HG02970 (cell line): Measurements from ENCODE around the gene RTN1.

Experiments used
- ATAC-seq: cut with Tn5 transposase; IDR thresholded peaks from one replicate; pipeline ENCODE4 v1.9.1; 2021; ENCODE audit warnings: mild to moderate bottlenecking, moderate library complexity, moderate number of reproducible peaks; ENCODE audit not compliant: unreplicated experiment, low FRiP score

Gene RTN1

GRCh38 chr14:59870277-59871165, at the start of gene RTN1:
TSS of gene RTN1 (minus strand) at chr14:59870776. CDS start at chr14:59870630, 146 bp downstream.
- peak; percentile 46 for ATAC-seq

GRCh38 chr14:59920378-59920683, 49.8 kb upstream of the RTN1 start:
- ATAC-seq = no peak

- no peak for ATAC-seq
Measured at GRCh38 chr14:59919570-59920377, 49.2 kb upstream of the RTN1 start, which contains the start of gene LRRC9. TSS of gene LRRC9 (plus strand) at chr14:59920144.

- ATAC-seq = no peak
Measured at GRCh38 chr14:59918824-59919569, 48.4 kb upstream of the RTN1 start.

- no peak for ATAC-seq
Measured at GRCh38 chr14:59913187-59913586, 42.6 kb upstream of the RTN1 start.

GRCh38 chr14:59912443-59912842, 41.9 kb upstream of the RTN1 start:
- no peak for ATAC-seq

- ATAC-seq = no peak
Measured at GRCh38 chr14:59905188-59905587, 34.6 kb upstream of the RTN1 start.

GRCh38 chr14:59904184-59904583, 33.6 kb upstream of the RTN1 start:
- no peak for ATAC-seq

- no peak for ATAC-seq
Measured at GRCh38 chr14:59900556-59900955, 30.0 kb upstream of the RTN1 start.

- ATAC-seq = no peak
Measured at GRCh38 chr14:59897757-59898383, 27.3 kb upstream of the RTN1 start.

- ATAC-seq = no peak
Measured at GRCh38 chr14:59895721-59896120, 25.1 kb upstream of the RTN1 start.

- no peak for ATAC-seq
Measured at GRCh38 chr14:59890676-59891075, 20.1 kb upstream of the RTN1 start.

- ATAC-seq = no peak
Measured at GRCh38 chr14:59882957-59883356, 12.4 kb upstream of the RTN1 start.

GRCh38 chr14:59871166-59871495, 555 bp upstream of the RTN1 start:
- peak; percentile 12 for ATAC-seq

GRCh38 chr14:59869381-59870255, 958 bp downstream of the RTN1 start:
- no peak for ATAC-seq

- no peak for ATAC-seq
Measured at GRCh38 chr14:59868021-59868420, 2.6 kb downstream of the RTN1 start.

- ATAC-seq = no peak
Measured at GRCh38 chr14:59863806-59864525, 6.6 kb downstream of the RTN1 start.

- no peak for ATAC-seq
Measured at GRCh38 chr14:59857328-59857727, 13.2 kb downstream of the RTN1 start.

GRCh38 chr14:59852350-59852749, 18.2 kb downstream of the RTN1 start:
- ATAC-seq = no peak
